Measurements from ENCODE around the gene MYLK4.

GRCh38 chr6:2732503-2733089, 18.1 kb downstream of the MYLK4 start:
- TF ChIP-seq CTCF (IDR thresholded peaks at IDR 0.05; ENCODE audit: insufficient read depth, low read depth, low read length), result no peak
- no peak for TF ChIP-seq EZH2 (IDR thresholded peaks at IDR 0.05; ENCODE audit: insufficient read depth, low read length)

Measured in astrocyte (in vitro differentiated cells and primary cell).